HepG2 (cell line): ENCODE measurements around the gene SLC16A6. TPM values are rescaled to one million over a fixed set of nuclear protein-coding genes. Genes with fewer than 3 reads are reported as not detected.

ENCODE experiments used
- ETS1 ChIP-seq: sonication (generic); formaldehyde crosslinking; IDR thresholded peaks from 2 replicates; pipeline ENCODE4 v1.4.0; 2020; ENCODE audit warnings: missing genetic modification reagents
- GTF3A ChIP-seq: sonication (generic); formaldehyde crosslinking; conservative IDR thresholded peaks from 2 replicates; pipeline ENCODE4 v1.4.0; 2020; ENCODE audit warnings: mild to moderate bottlenecking, missing genetic modification reagents
- SP1 ChIP-seq, 2 experiments: fragments of 450-650 bp in 1 of 2; sonication (generic) in 1 of 2; formaldehyde crosslinking in 1 of 2; IDR thresholded peaks; 2 replicates each; pipeline versions ENCODE4 v1.4.0 to v1.6.1; 2016 to 2020; ENCODE audit warnings: missing genetic modification reagents in 1 of 2
- ZBTB7B ChIP-seq: sonication (generic); formaldehyde crosslinking; IDR thresholded peaks from 2 replicates; pipeline ENCODE4 v1.4.0; 2020; ENCODE audit warnings: missing genetic modification reagents
- ZNF142 ChIP-seq: sonication (generic); formaldehyde crosslinking; IDR thresholded peaks from 2 replicates; pipeline ENCODE4 v1.4.0; 2020; ENCODE audit warnings: missing genetic modification reagents
- ZNF687 ChIP-seq: sonication (generic); formaldehyde crosslinking; IDR thresholded peaks from 2 replicates; pipeline ENCODE4 v1.5.1; 2020; ENCODE audit warnings: mild to moderate bottlenecking, missing genetic modification reagents, moderate library complexity
- ZNF777 ChIP-seq: sonication (generic); formaldehyde crosslinking; IDR thresholded peaks from 2 replicates; pipeline ENCODE4 v1.4.0; 2020; ENCODE audit warnings: missing genetic modification reagents
- polyA plus RNA-seq, 8 experiments: library from polyadenylated mRNA; depleted of rRNA in 3 of 8; stranded (reverse) in 7 of 8; unstranded in 1 of 8; fragments of >200 nt; fragmentation: Illumina TruSeq in 4 of 8; extraction: Trizol in 4 of 8; gene quantifications; 2 replicates each; pipeline versions ENCODE4 v1.2.1 to v1.2.3, GENCODE V29; 2011 to 2016; ENCODE audit warnings: low read depth in 4 of 8, missing spikeins in 1 of 8, mixed read lengths in 1 of 8; ENCODE audit not compliant: insufficient read depth in 1 of 8
- total RNA-seq, 5 experiments: library from RNA; depleted of rRNA; stranded (reverse); fragments of >200 nt; fragmentation: Illumina TruSeq; extraction: Trizol; gene quantifications; 2 replicates each; pipeline ENCODE4 v1.2.3, GENCODE V29; 2016; ENCODE audit warnings: low read depth in 1 of 5

Gene SLC16A6
- total and polyA plus RNA-seq, 2 of the 13 experiments (the other 11 are each of a cell fraction or from before 2014, with no cell fraction given): 1.1 to 44.7 TPM

- no peak for TF ChIP-seq ZNF687 (CRISPR knock-in tag)
- no peak for TF ChIP-seq SP1 (IDR thresholded peaks at IDR 0.05)
- no peak for TF ChIP-seq SP1 (CRISPR knock-in tag; IDR thresholded peaks at IDR 0.05)
- no peak for TF ChIP-seq ETS1 (CRISPR knock-in tag)
- no peak for TF ChIP-seq ZBTB7B (CRISPR knock-in tag)
- no peak for TF ChIP-seq ZNF142 (CRISPR knock-in tag)
- TF ChIP-seq GTF3A (CRISPR knock-in tag): no peak
- no peak for TF ChIP-seq ZNF777 (CRISPR knock-in tag)
Observed at GRCh38 chr17:68222606-68223005, 68.3 kb downstream of the SLC16A6 start (continued).
